ENCODE data around the gene TMEM214. TPM values are rescaled to one million over a fixed set of nuclear protein-coding genes. Genes with fewer than 3 reads are reported as not detected.

TMEM214 gene
- total RNA-seq, 4 donors from 2014 or later = 35.5 to 95.4 (median 49.0) TPM

GRCh38 chr2:27029051-27029450 lies 3.7 kb upstream of the TMEM214 start:
- TF ChIP-seq CTCF (IDR thresholded peaks at IDR 0.05; ENCODE audit: low read depth) = no peak

GRCh38 chr2:27033253-27033852 lies 588 bp downstream of the TMEM214 start:
- no peak for TF ChIP-seq CTCF (IDR thresholded peaks at IDR 0.05; ENCODE audit: low read depth)

GRCh38 chr2:27038012-27038411 lies 5.2 kb downstream of the TMEM214 start:
- TF ChIP-seq CTCF (IDR thresholded peaks at IDR 0.05; ENCODE audit: low read depth) = no peak

- no peak for TF ChIP-seq CTCF (IDR thresholded peaks at IDR 0.05; ENCODE audit: low read depth)
Measured at GRCh38 chr2:27038631-27039339, 6.0 kb downstream of the TMEM214 start.

GRCh38 chr2:27039426-27039825 lies 6.7 kb downstream of the TMEM214 start:
- TF ChIP-seq CTCF (IDR thresholded peaks at IDR 0.05; ENCODE audit: low read depth) = no peak

- no peak for TF ChIP-seq CTCF (IDR thresholded peaks at IDR 0.05; ENCODE audit: low read depth)
Measured at GRCh38 chr2:27039871-27040270, 7.1 kb downstream of the TMEM214 start.

- TF ChIP-seq CTCF (IDR thresholded peaks at IDR 0.05; ENCODE audit: low read depth) = no peak
Measured at GRCh38 chr2:27040282-27040681, 7.5 kb downstream of the TMEM214 start.
